Thyroid gland (tissue), 4 donors: ENCODE measurements around the gene SOX13.

Experiments
- POLR2A ChIP-seq, 2 donors: fragments of 450-650 bp; IDR thresholded peaks; one replicate each; pipeline ENCODE4 v1.6.1; 2017; ENCODE audit warnings: antibody characterized with exemption in 2 of 2, mild to moderate bottlenecking in 2 of 2, moderate library complexity in 1 of 2
- TF ChIP-seq, protein P1 (sequence below), 6 experiments: fragments of 200-600 bp in 3 of 6; fragments of 450-650 bp in 3 of 6; sonication (generic) in 3 of 6; IDR thresholded peaks; one replicate each; pipeline ENCODE4 v1.5.1; 2016 to 2019; ENCODE audit warnings: antibody characterized with exemption in 6 of 6, mild to moderate bottlenecking in 2 of 6, inconsistent platforms in 1 of 6, moderate library complexity in 1 of 6

DNA sequence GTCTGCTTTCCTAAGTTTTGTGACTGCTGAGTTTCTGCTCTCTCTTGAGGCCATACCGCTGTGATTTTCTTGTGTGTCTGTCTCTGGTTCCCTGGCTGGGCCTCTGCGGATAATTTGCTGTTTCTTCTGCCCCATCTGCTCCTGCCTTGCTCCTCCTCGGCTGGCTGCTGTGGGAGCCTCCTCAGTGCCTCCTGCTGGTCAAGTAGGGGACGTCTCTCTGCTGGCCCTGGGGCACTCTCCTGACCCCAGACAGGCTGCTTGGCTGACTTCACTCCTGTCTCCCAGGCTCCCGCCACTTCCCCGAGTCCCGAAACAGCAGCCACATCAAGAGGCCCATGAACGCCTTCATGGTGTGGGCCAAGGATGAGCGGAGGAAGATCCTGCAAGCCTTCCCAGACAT lies 50.5 kb downstream of the SOX13 start:
- TF ChIP-seq, protein P1, sequence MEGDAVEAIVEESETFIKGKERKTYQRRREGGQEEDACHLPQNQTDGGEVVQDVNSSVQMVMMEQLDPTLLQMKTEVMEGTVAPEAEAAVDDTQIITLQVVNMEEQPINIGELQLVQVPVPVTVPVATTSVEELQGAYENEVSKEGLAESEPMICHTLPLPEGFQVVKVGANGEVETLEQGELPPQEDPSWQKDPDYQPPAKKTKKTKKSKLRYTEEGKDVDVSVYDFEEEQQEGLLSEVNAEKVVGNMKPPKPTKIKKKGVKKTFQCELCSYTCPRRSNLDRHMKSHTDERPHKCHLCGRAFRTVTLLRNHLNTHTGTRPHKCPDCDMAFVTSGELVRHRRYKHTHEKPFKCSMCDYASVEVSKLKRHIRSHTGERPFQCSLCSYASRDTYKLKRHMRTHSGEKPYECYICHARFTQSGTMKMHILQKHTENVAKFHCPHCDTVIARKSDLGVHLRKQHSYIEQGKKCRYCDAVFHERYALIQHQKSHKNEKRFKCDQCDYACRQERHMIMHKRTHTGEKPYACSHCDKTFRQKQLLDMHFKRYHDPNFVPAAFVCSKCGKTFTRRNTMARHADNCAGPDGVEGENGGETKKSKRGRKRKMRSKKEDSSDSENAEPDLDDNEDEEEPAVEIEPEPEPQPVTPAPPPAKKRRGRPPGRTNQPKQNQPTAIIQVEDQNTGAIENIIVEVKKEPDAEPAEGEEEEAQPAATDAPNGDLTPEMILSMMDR (IDR thresholded peaks at IDR 0.05), result peak in 1 of 6 experiments; percentile 23
- TF ChIP-seq POLR2A (IDR thresholded peaks at IDR 0.05), result no peak
